H1 (cell line): ENCODE measurements around the gene GFM1. TPM values are rescaled to one million over a fixed set of nuclear protein-coding genes. Genes with fewer than 3 reads are reported as not detected.

Source experiments
- CTCF ChIA-PET: fragments of 300-600 bp; sonication (Branson Sonifier 250); formaldehyde crosslinking; loops from one replicate; lab custom pipeline; 2021; ENCODE audit not compliant: partially characterized antibody; lab: Charles Lee
- POLR2A ChIA-PET: fragments of 300-600 bp; sonication (Branson Sonifier 250); formaldehyde crosslinking; loops from one replicate; lab custom pipeline; 2021; ENCODE audit warnings: inconsistent platforms; ENCODE audit not compliant: partially characterized antibody; lab: Charles Lee
- DNase-seq, 2 experiments: peaks; one replicate each; pipeline versions ENCODE4 v3.0.0 to v3.0.0-alpha.2; 2010 to 2022; ENCODE audit warnings: low spot score in 2 of 2, low read depth in 1 of 2, mixed read lengths in 1 of 2
- FAIRE-seq: peaks from 2 replicates; lab custom pipeline; 2011; peaks lifted over from hg19 to GRCh38; lab: Jason Lieb, UNC
- H2AFZ ChIP-seq: 2 replicates; pipeline ENCODE4 v1.8.1; 2012; ENCODE audit warnings: low read length, inconsistent platforms
- H2AK5ac ChIP-seq: 2 replicates; pipeline ENCODE4 v1.6.1; 2013; ENCODE audit warnings: low read depth, low read length
- H2BK120ac ChIP-seq: replicated peaks from 2 replicates; pipeline ENCODE3; 2013; ENCODE audit warnings: low read depth, low read length, inconsistent platforms
- H2BK12ac ChIP-seq: 2 replicates; pipeline ENCODE4 v1.6.1; 2013; ENCODE audit warnings: low read depth, low read length
- H2BK15ac ChIP-seq: 2 replicates; pipeline ENCODE4 v1.6.1; 2013; ENCODE audit warnings: low read length
- H2BK20ac ChIP-seq: 2 replicates; pipeline ENCODE4 v1.6.1; 2013; ENCODE audit warnings: low read length
- H2BK5ac ChIP-seq: 2 replicates; pipeline ENCODE4 v1.6.1; 2013; ENCODE audit warnings: low read depth, low read length
- H3K14ac ChIP-seq: 2 replicates; pipeline ENCODE4 v1.6.1; 2013; ENCODE audit warnings: inconsistent platforms; ENCODE audit not compliant: insufficient read length
- H3K18ac ChIP-seq: 2 replicates; pipeline ENCODE4 v1.6.1; 2013; ENCODE audit warnings: low read length; ENCODE audit errors: extremely low read depth
- H3K23ac ChIP-seq: 2 replicates; pipeline ENCODE4 v1.6.1; 2013; ENCODE audit warnings: inconsistent platforms; ENCODE audit not compliant: insufficient read length
- H3K23me2 ChIP-seq: 2 replicates; pipeline ENCODE4 v1.6.1; 2013; ENCODE audit warnings: low read depth, low read length
- H3K27ac ChIP-seq: 2 replicates; pipeline ENCODE4 v1.6.1; 2011; ENCODE audit warnings: low read depth, low read length, inconsistent platforms
- H3K27me3 ChIP-seq, 4 experiments: replicated peaks in 1 of 4; 1 replicate in 1 of 4; 2 replicates in 3 of 4; pipeline versions ENCODE4 v1.6.1 to v1.8.1; 2011 to 2013; ENCODE audit warnings: low read length in 3 of 4, mild to moderate bottlenecking in 3 of 4, inconsistent platforms in 2 of 4, mixed read lengths in 2 of 4, moderate library complexity in 1 of 4; ENCODE audit not compliant: control insufficient read depth in 3 of 4, insufficient read depth in 3 of 4; ENCODE audit errors: extremely low read depth in 1 of 4
- H3K36me3 ChIP-seq, 4 experiments: 2 replicates each; pipeline versions ENCODE4 v1.6.1 to v1.8.1; 2011 to 2013; ENCODE audit warnings: mild to moderate bottlenecking in 4 of 4, low read length in 3 of 4, moderate library complexity in 2 of 4, control low read depth in 1 of 4, inconsistent platforms in 1 of 4; ENCODE audit not compliant: insufficient read depth in 4 of 4, control insufficient read depth in 2 of 4
- H3K4ac ChIP-seq: replicated peaks from 2 replicates; pipeline ENCODE3; 2013; ENCODE audit warnings: low read length, low read depth, mixed read lengths, inconsistent platforms; ENCODE audit not compliant: insufficient read length
- H3K4me1 ChIP-seq, 4 experiments: replicated peaks in 1 of 4; 1 replicate in 1 of 4; 2 replicates in 3 of 4; pipeline versions ENCODE4 v1.6.1 to v1.8.1; 2011 to 2013; ENCODE audit warnings: low read length in 3 of 4, inconsistent platforms in 2 of 4, mixed read lengths in 1 of 4; ENCODE audit not compliant: insufficient read depth in 4 of 4, control insufficient read depth in 3 of 4
- H3K4me2 ChIP-seq, 2 experiments: 2 replicates each; pipeline versions ENCODE4 v1.6.1 to v1.8.1; 2011 to 2013; ENCODE audit warnings: low read depth in 2 of 2, low read length in 2 of 2, control low read depth in 1 of 2, inconsistent platforms in 1 of 2, mild to moderate bottlenecking in 1 of 2; ENCODE audit not compliant: insufficient read depth in 1 of 2
- H3K4me3 ChIP-seq, 4 experiments: fragments of 200-600, 300-600 bp in 1 of 4; sonication (generic), shearing (Covaris generic), sonication (Bioruptor Twin) in 1 of 4; 2 replicates each; pipeline versions ENCODE4 v1.5.1 to v1.8.1; 2011 to 2016; ENCODE audit warnings: low read length in 4 of 4, low read depth in 3 of 4, control low read depth in 2 of 4, inconsistent platforms in 2 of 4, mild to moderate bottlenecking in 2 of 4, mixed read lengths in 1 of 4, moderate library complexity in 1 of 4; ENCODE audit not compliant: insufficient read depth in 2 of 4; ENCODE audit errors: extremely low read depth in 1 of 4
- H3K56ac ChIP-seq: replicated peaks from 2 replicates; pipeline ENCODE3; 2013; ENCODE audit warnings: low read depth, mild to moderate bottlenecking, mixed read lengths, low read length, inconsistent platforms; ENCODE audit not compliant: insufficient read length
- H3K79me1 ChIP-seq: 2 replicates; pipeline ENCODE4 v1.6.1; 2013; ENCODE audit warnings: low read depth, low read length, control low read depth
- H3K79me2 ChIP-seq, 2 experiments: 2 replicates each; pipeline versions ENCODE4 v1.6.1 to v1.8.1; 2012 to 2013; ENCODE audit warnings: low read length in 2 of 2, mild to moderate bottlenecking in 2 of 2, inconsistent platforms in 1 of 2; ENCODE audit not compliant: insufficient read depth in 2 of 2, control insufficient read depth in 1 of 2
- H3K9ac ChIP-seq, 4 experiments: replicated peaks in 1 of 4; 1 replicate in 1 of 4; 2 replicates in 3 of 4; pipeline versions ENCODE4 v1.6.1 to v1.8.1; 2011 to 2013; ENCODE audit warnings: low read depth in 3 of 4, low read length in 3 of 4, control low read depth in 2 of 4, mild to moderate bottlenecking in 2 of 4, moderate library complexity in 2 of 4, inconsistent platforms in 1 of 4; ENCODE audit errors: extremely low read depth in 1 of 4
- H3K9me3 ChIP-seq, 2 experiments: 2 replicates each; pipeline versions ENCODE4 v1.6.1 to v1.8.1; 2012 to 2013; ENCODE audit warnings: mild to moderate bottlenecking in 2 of 2, moderate library complexity in 2 of 2, control low read depth in 1 of 2, inconsistent platforms in 1 of 2, low read depth in 1 of 2, low read length in 1 of 2, mixed read lengths in 1 of 2; ENCODE audit not compliant: insufficient read depth in 2 of 2
- H4K20me1 ChIP-seq, 2 experiments: replicated peaks in 1 of 2; 2 replicates each; pipeline versions ENCODE3 to v1.8.1; 2011 to 2013; ENCODE audit warnings: inconsistent platforms in 2 of 2, low read length in 2 of 2, mild to moderate bottlenecking in 1 of 2; ENCODE audit not compliant: insufficient read depth in 2 of 2, control insufficient read depth in 1 of 2
- H4K5ac ChIP-seq: 2 replicates; pipeline ENCODE4 v1.6.1; 2013; ENCODE audit warnings: low read length, low read depth, mixed read lengths, inconsistent platforms; ENCODE audit not compliant: insufficient read length
- H4K8ac ChIP-seq: 2 replicates; pipeline ENCODE4 v1.8.0; 2013; ENCODE audit warnings: mild to moderate bottlenecking, moderate library complexity, low read length, inconsistent platforms; ENCODE audit not compliant: insufficient read depth; ENCODE audit errors: extremely low read depth
- H4K91ac ChIP-seq: replicated peaks from 2 replicates; pipeline ENCODE3; 2013; ENCODE audit warnings: low read length, mixed read lengths, inconsistent platforms; ENCODE audit not compliant: insufficient read length
- CREB1 ChIP-seq: IDR thresholded peaks from 2 replicates; pipeline ENCODE4 v1.6.1; 2012; ENCODE audit warnings: inconsistent platforms
- EP300 ChIP-seq, 2 experiments: IDR thresholded peaks; 1 replicate in 1 of 2; 2 replicates in 1 of 2; pipeline ENCODE4 v1.6.1; 2011 to 2012; ENCODE audit warnings: low read depth in 2 of 2, low read length in 2 of 2, mild to moderate bottlenecking in 2 of 2, borderline replicate concordance in 1 of 2, inconsistent platforms in 1 of 2, moderate library complexity in 1 of 2
- MAFK ChIP-seq: IDR thresholded peaks from 2 replicates; pipeline ENCODE4 v1.6.1; 2012; ENCODE audit warnings: low read depth, mild to moderate bottlenecking, improper control_type of control experiment, low read length
- WGBS, 2 experiments: shearing (Covaris generic) in 1 of 2; methylation state at CpG; one replicate each; pipeline versions ENCODE4 v1.1.6 to v1.1.7; 2013 to 2015; ENCODE audit warnings: low lambda C conversion rate in 2 of 2, mixed read lengths in 2 of 2, inconsistent platforms in 1 of 2, low coverage in 1 of 2, missing lambda C conversion rate in 1 of 2; ENCODE audit not compliant: insufficient replicate concordance in 2 of 2, insufficient coverage in 1 of 2, insufficient read length in 1 of 2; ENCODE audit errors: extremely low coverage in 1 of 2, missing lambda C conversion rate in 1 of 2; 5-methylcytosine and 5-hydroxymethylcytosine counted together
- polyA plus RNA-seq, 7 experiments: library from polyadenylated mRNA; depleted of rRNA in 3 of 7; stranded (reverse) in 5 of 7; unstranded in 2 of 7; fragments of >200 nt in 5 of 7; fragments of 200-250 nt in 2 of 7; gene quantifications; 1 replicate in 5 of 7; 2 replicates in 1 of 7; 4 replicates in 1 of 7; pipeline versions ENCODE4 v1.2.1 to v1.2.3, GENCODE V29; 2011 to 2013; ENCODE audit warnings: missing spikeins in 2 of 7, mixed read lengths in 2 of 7
- total RNA-seq: library from RNA; stranded (reverse); fragmentation: NEBNext Ultra II Directional; extraction: Animal tissue kit (Norgen Biotek cat#: 25700); gene quantifications from 2 replicates; pipeline ENCODE4 v1.2.1, GENCODE V29; 2021
- TF ChIP-seq, protein P1 (sequence below): IDR thresholded peaks from 2 replicates; pipeline ENCODE4 v1.6.1; 2011; ENCODE audit warnings: low read length, improper control_type of control experiment

Gene GFM1
- total and polyA plus RNA-seq, 2 of the 8 experiments (the other 6 are each of a cell fraction or from before 2014, with no cell fraction given) = 10.9 to 45.3 TPM

DNA sequence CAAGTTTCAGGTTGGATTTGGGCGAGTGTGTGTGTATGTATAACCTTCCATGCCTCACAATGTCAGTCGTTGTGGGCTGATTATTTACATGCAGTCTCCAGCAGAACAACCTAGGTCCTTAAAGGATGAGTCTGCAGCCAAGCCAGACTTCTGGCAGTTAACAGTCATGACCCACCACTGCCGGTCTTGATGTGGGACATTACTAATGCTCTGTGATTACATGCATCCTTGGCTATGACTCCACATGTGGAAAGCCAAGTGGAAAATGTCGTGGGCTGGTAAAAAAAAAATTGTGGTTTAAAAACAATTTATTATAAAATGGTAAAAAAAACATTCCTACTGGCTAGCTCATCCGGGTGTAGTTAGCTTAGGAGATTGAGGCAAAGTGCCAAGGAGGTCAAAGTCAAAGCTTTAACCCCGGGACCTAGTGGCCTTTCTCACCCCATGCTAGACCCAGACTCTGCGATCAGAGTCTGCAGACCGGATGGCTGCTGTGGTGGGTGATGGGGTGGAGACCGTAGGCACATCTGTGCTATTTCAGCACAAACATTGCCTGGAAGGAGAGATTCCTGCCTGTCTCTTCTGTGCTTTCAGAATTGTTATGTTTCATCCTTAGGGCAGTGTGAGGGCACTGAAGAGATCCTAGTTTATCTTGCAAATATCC, 81.2 kb downstream of the GFM1 start:
- no peak overlapping the region for H2BK15ac ChIP-seq
- 0 out of 7 replicates have a peak overlapping the region, but pooled peaks of 1 of the 4 experiments have one; percentile 30 for H3K9ac ChIP-seq
- H4K20me1 ChIP-seq = peaks cover 0 to 3% of the 10 kb centered on the region in 2 experiments
- H3K9me3 ChIP-seq = no peaks in the 10 kb centered on the region
- no peak overlapping the region for H3K4ac ChIP-seq
- no peak overlapping the region for H2AFZ ChIP-seq
- no peak overlapping the region for H3K14ac ChIP-seq
- H4K5ac ChIP-seq = no peak overlapping the region
- no peak overlapping the region for H2BK12ac ChIP-seq
- no peaks in the 10 kb centered on the region for H3K23me2 ChIP-seq
- no peak overlapping the region for H3K4me2 ChIP-seq
- ChIA-PET POLR2A (interaction anchor here (0.8 kb wide), 1 partner anchor 28 kb away, joined by 3 read pairs; no protein-coding TSS in a partner anchor), CTCF (interaction anchor here (1.0 to 4.3 kb wide), 9 partner anchors 10 to 66 kb away, joined by 3 to 110 read pairs (median 15); no protein-coding TSS in a partner anchor)
- no peaks in the 10 kb centered on the region; a peak in 1 of 7 replicates for H3K27me3 ChIP-seq
- FAIRE-seq (no peak), DNase-seq (no peak)
- H2BK5ac ChIP-seq = no peak overlapping the region
- peaks cover 0 to 3% (median 1%) of the 10 kb centered on the region in 4 experiments; a peak in 2 of 7 replicates for H3K4me1 ChIP-seq
- no peak overlapping the region for H2BK120ac ChIP-seq
- H3K79me2 ChIP-seq = no peaks in the 10 kb centered on the region
- no peak overlapping the region for H4K8ac ChIP-seq
- no peak overlapping the region for H3K56ac ChIP-seq
- TF ChIP-seq CREB1 (no peak), MAFK (no peak), EP300 (IDR thresholded peaks at IDR 0.05; ENCODE audit: borderline replicate concordance in 1 of 2, low read depth in 2 of 2, low read length in 2 of 2) (no peak)
- TF ChIP-seq, protein P1, sequence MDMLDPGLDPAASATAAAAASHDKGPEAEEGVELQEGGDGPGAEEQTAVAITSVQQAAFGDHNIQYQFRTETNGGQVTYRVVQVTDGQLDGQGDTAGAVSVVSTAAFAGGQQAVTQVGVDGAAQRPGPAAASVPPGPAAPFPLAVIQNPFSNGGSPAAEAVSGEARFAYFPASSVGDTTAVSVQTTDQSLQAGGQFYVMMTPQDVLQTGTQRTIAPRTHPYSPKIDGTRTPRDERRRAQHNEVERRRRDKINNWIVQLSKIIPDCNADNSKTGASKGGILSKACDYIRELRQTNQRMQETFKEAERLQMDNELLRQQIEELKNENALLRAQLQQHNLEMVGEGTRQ = no peak
- no peak overlapping the region for H2AK5ac ChIP-seq
- no peak overlapping the region for H2BK20ac ChIP-seq
- no peaks in the 10 kb centered on the region; a peak in 1 of 8 replicates for H3K36me3 ChIP-seq
- H3K79me1 ChIP-seq = peaks cover 2% of the 10 kb centered on the region; the same call in 1 of the 2 replicates
- H3K27ac ChIP-seq = no peak overlapping the region
- 83% methylated on average over 9 of the region's 9 CpGs; no CpG with 5 or more reads in 1 of the 2 experiments for WGBS, 2 experiments
- H4K91ac ChIP-seq = no peak overlapping the region
- no peak overlapping the region for H3K4me3 ChIP-seq
- no peak overlapping the region for H3K23ac ChIP-seq
- H3K18ac ChIP-seq = no peak overlapping the region
